ENCODE results near the gene HEPACAM2. TPM values are rescaled to one million over a fixed set of nuclear protein-coding genes. Genes with fewer than 3 reads are reported as not detected.

HEPACAM2 gene
- total RNA-seq (under 1 TPM in 4 of 9 donors, not detected in 5; 0.22 to 0.39 (median 0.26) TPM), polyA plus RNA-seq (under 1 TPM in 2 of 3 donors, not detected in 1; 0.03 to 0.16 TPM)
- long read RNA-seq, donor 1, result 0 reads
- long read RNA-seq, donor 2, result 0 reads
- long read RNA-seq, donor 3, result 0 reads
- long read RNA-seq, donor 4, result 0 reads
- long read RNA-seq, donor 5, result 0 reads
- long read RNA-seq, donor 6, result 0 reads
- long read RNA-seq, donor 7, result 0 reads
- long read RNA-seq, donor 8, result 0 reads
- long read RNA-seq, donor 9, result 0 reads
- long read RNA-seq, donor 10, result 0 reads

GRCh38 chr7:93226310-93226709 is at the start of gene HEPACAM2:
Gene HEPACAM2 (minus strand): TSS chr7:93226469.
- WGBS, 4 donors, result 57 to 76% (median 71%) methylated on average over 2 of the region's 2 CpGs
- H3K27me3 ChIP-seq, result no peaks in the 10 kb centered on the region
- no peaks in the 10 kb centered on the region for H3K36me3 ChIP-seq (replicated peaks in 1 of 2)
- DNase-seq, result no peak
- H3K4me3 ChIP-seq, result no peak within 1 kb of the TSS
- intact Hi-C loops (cut with DNase I), result no loop called here
- H3K27ac ChIP-seq, result no peak within 1 kb of the TSS
- H3K4me1 ChIP-seq (replicated peaks in 1 of 2), result peaks cover 1 to 3% of the 10 kb centered on the region in 2 donors
- TF ChIP-seq POLR2A (IDR thresholded peaks at IDR 0.05) (no peak), CTCF (IDR thresholded peaks at IDR 0.05) (no peak)
- H3K9me3 ChIP-seq (replicated peaks in 1 of 3), result no peaks in the 10 kb centered on the region

- intact Hi-C loops (cut with DNase I), result no loop called here
- Histone ChIP-seq H3K27me3 (no peaks in the 10 kb centered on the region), H3K36me3 (replicated peaks in 1 of 2) (no peaks in the 10 kb centered on the region), H3K27ac (no peak overlapping the region), H3K4me3 (no peak overlapping the region), H3K9me3 (replicated peaks in 1 of 3) (no peaks in the 10 kb centered on the region), H3K4me1 (replicated peaks in 1 of 2) (peaks cover 0 to 10% of the 10 kb centered on the region in 2 donors)
- DNase-seq, result no peak
- TF ChIP-seq POLR2A (IDR thresholded peaks at IDR 0.05), result no peak
- no peak for TF ChIP-seq CTCF (IDR thresholded peaks at IDR 0.05)
- WGBS, 4 donors, result 91 to 94% (median 92%) methylated on average over 4 of the region's 4 CpGs
Observed at GRCh38 chr7:93265220-93265619, 39.0 kb upstream of the HEPACAM2 start.

- Histone ChIP-seq H3K4me1 (replicated peaks in 1 of 2) (peaks cover 0 to 9% of the 10 kb centered on the region in 2 donors), H3K27ac (no peak overlapping the region), H3K4me3 (no peak overlapping the region), H3K9me3 (replicated peaks in 1 of 3) (no peaks in the 10 kb centered on the region), H3K27me3 (no peaks in the 10 kb centered on the region), H3K36me3 (replicated peaks in 1 of 2) (no peaks in the 10 kb centered on the region)
- 86 to 96% (median 92%) methylated on average over 1 of the region's 1 CpG for WGBS, 4 donors
- TF ChIP-seq CTCF (IDR thresholded peaks at IDR 0.05) (no peak), POLR2A (IDR thresholded peaks at IDR 0.05) (no peak)
- no peak for DNase-seq
- intact Hi-C loops (cut with DNase I), result no loop called here
Observed at GRCh38 chr7:93262535-93262934, 36.3 kb upstream of the HEPACAM2 start.

GRCh38 chr7:93258661-93259060 is 32.4 kb upstream of the HEPACAM2 start:
- H3K4me3 ChIP-seq, result no peak overlapping the region
- H3K36me3 ChIP-seq (replicated peaks in 1 of 2), result no peaks in the 10 kb centered on the region
- H3K9me3 ChIP-seq (replicated peaks in 1 of 3), result no peaks in the 10 kb centered on the region
- no peak overlapping the region for H3K27ac ChIP-seq
- H3K4me1 ChIP-seq (replicated peaks in 1 of 2), result no peaks in the 10 kb centered on the region
- no peak for DNase-seq
- no peaks in the 10 kb centered on the region for H3K27me3 ChIP-seq
- TF ChIP-seq CTCF (IDR thresholded peaks at IDR 0.05) (no peak), POLR2A (IDR thresholded peaks at IDR 0.05) (no peak)
- intact Hi-C loops (cut with DNase I), result no loop called here
